HepG2 (cell line): ENCODE measurements around the gene ZNRF4. TPM values are rescaled to one million over a fixed set of nuclear protein-coding genes. Genes with fewer than 3 reads are reported as not detected.

Source experiments
- BHLHE40 ChIP-seq: IDR thresholded peaks from 2 replicates; pipeline ENCODE4 v1.6.1; 2011; ENCODE audit warnings: low read length, improper control_type of control experiment
- FOXP1 ChIP-seq, 2 experiments: fragments of 450-650 bp in 1 of 2; IDR thresholded peaks; 2 replicates each; pipeline ENCODE4 v1.6.1; 2017 to 2018; ENCODE audit warnings: antibody characterized with exemption in 1 of 2
- GATAD2A ChIP-seq: IDR thresholded peaks from 2 replicates; pipeline ENCODE4 v1.6.1; 2016
- KDM3A ChIP-seq: IDR thresholded peaks from 2 replicates; pipeline ENCODE4 v1.6.1; 2018; ENCODE audit warnings: low read depth, missing compliant biosample characterization
- MAFF ChIP-seq: IDR thresholded peaks from 2 replicates; pipeline ENCODE4 v1.6.1; 2011; ENCODE audit warnings: low read depth, low read length, improper control_type of control experiment
- MYPOP ChIP-seq: sonication (generic); formaldehyde crosslinking; IDR thresholded peaks from 2 replicates; pipeline ENCODE4 v1.8.1; 2023; ENCODE audit warnings: mild to moderate bottlenecking, moderate library complexity, missing genetic modification reagents
- NCOA2 ChIP-seq: sonication (generic); formaldehyde crosslinking; IDR thresholded peaks from 2 replicates; pipeline ENCODE4 v1.8.0; 2022; ENCODE audit warnings: inconsistent platforms
- ONECUT2 ChIP-seq: sonication (generic); formaldehyde crosslinking; IDR thresholded peaks from 2 replicates; pipeline ENCODE4 v1.4.0; 2020; ENCODE audit warnings: missing genetic modification reagents
- SAP130 ChIP-seq: IDR thresholded peaks from 2 replicates; pipeline ENCODE4 v1.6.1; 2016; ENCODE audit warnings: low read depth
- SIX1 ChIP-seq: sonication (generic); formaldehyde crosslinking; IDR thresholded peaks from 2 replicates; pipeline ENCODE4 v1.4.0; 2020; ENCODE audit warnings: missing genetic modification reagents, borderline replicate concordance
- SIX4 ChIP-seq: sonication (generic); formaldehyde crosslinking; IDR thresholded peaks from 2 replicates; pipeline ENCODE4 v1.4.0; 2020; ENCODE audit warnings: missing genetic modification reagents
- TFAP4 ChIP-seq: sonication (generic); IDR thresholded peaks from 2 replicates; pipeline ENCODE4 v1.6.1; 2016; ENCODE audit warnings: low read depth, borderline replicate concordance
- ZBTB26 ChIP-seq: IDR thresholded peaks from 2 replicates; pipeline ENCODE4 v1.6.1; 2016; ENCODE audit warnings: missing compliant biosample characterization, missing genetic modification reagents, borderline replicate concordance
- ZNF282 ChIP-seq: fragments of 450-650 bp; IDR thresholded peaks from 2 replicates; pipeline ENCODE4 v1.6.1; 2018; ENCODE audit not compliant: partially characterized antibody
- ZNF318 ChIP-seq: sonication (generic); formaldehyde crosslinking; IDR thresholded peaks from 2 replicates; pipeline ENCODE4 v1.4.0; 2020; ENCODE audit warnings: mild to moderate bottlenecking, missing genetic modification reagents
- ZNF329 ChIP-seq: sonication (generic); formaldehyde crosslinking; IDR thresholded peaks from 2 replicates; pipeline ENCODE4 v1.9.0; 2021; ENCODE audit warnings: low read depth, mild to moderate bottlenecking, missing genetic modification reagents
- ZNF446 ChIP-seq: sonication (generic); formaldehyde crosslinking; IDR thresholded peaks from 2 replicates; pipeline ENCODE4 v1.5.0; 2020; ENCODE audit warnings: mild to moderate bottlenecking, missing genetic modification reagents
- ZNF816 ChIP-seq: sonication (generic); formaldehyde crosslinking; IDR thresholded peaks from 2 replicates; pipeline ENCODE4 v1.8.0; 2022; ENCODE audit warnings: missing genetic modification reagents, mild to moderate bottlenecking, borderline replicate concordance
- ZSCAN31 ChIP-seq: sonication (generic); formaldehyde crosslinking; IDR thresholded peaks from 2 replicates; pipeline ENCODE4 v1.5.0; 2020; ENCODE audit warnings: low read depth, mild to moderate bottlenecking, missing genetic modification reagents
- polyA plus RNA-seq, 8 experiments: library from polyadenylated mRNA; depleted of rRNA in 3 of 8; stranded (reverse) in 7 of 8; unstranded in 1 of 8; fragments of >200 nt; fragmentation: Illumina TruSeq in 4 of 8; extraction: Trizol in 4 of 8; gene quantifications; 2 replicates each; pipeline versions ENCODE4 v1.2.1 to v1.2.3, GENCODE V29; 2011 to 2016; ENCODE audit warnings: low read depth in 4 of 8, missing spikeins in 1 of 8, mixed read lengths in 1 of 8; ENCODE audit not compliant: insufficient read depth in 1 of 8
- total RNA-seq, 5 experiments: library from RNA; depleted of rRNA; stranded (reverse); fragments of >200 nt; fragmentation: Illumina TruSeq; extraction: Trizol; gene quantifications; 2 replicates each; pipeline ENCODE4 v1.2.3, GENCODE V29; 2016; ENCODE audit warnings: low read depth in 1 of 5

ZNRF4 gene
- total and polyA plus RNA-seq, 2 of the 13 experiments (the other 11 are each of a cell fraction or from before 2014, with no cell fraction given) = not detected

GRCh38 chr19:5484398-5485285 lies 29.4 kb downstream of the ZNRF4 start (continued):
- TF ChIP-seq ZNF318 = no peak
- TF ChIP-seq BHLHE40 = no peak
- no peak for TF ChIP-seq ZSCAN31 (CRISPR knock-in tag)
- TF ChIP-seq GATAD2A (CRISPR knock-in tag) = peak; percentile 80
- TF ChIP-seq ZNF329 (CRISPR knock-in tag) = peak; percentile 96
- TF ChIP-seq ZNF446 (CRISPR knock-in tag) = no peak
- TF ChIP-seq SIX1 (CRISPR knock-in tag) = no peak
- TF ChIP-seq SIX4 (CRISPR knock-in tag) = no peak
- 0 out of 2 replicates have a peak, but pooled peaks have one; percentile 17 for TF ChIP-seq TFAP4
- TF ChIP-seq NCOA2 (CRISPR knock-in tag) = peak; percentile 71
- TF ChIP-seq ZNF816 (CRISPR knock-in tag) = no peak
- TF ChIP-seq SAP130 (CRISPR knock-in tag) = no peak
- peak; percentile 91 for TF ChIP-seq ONECUT2
- no peak for TF ChIP-seq MAFF
- peak; percentile 42; the same call in 1 of the 2 replicates for TF ChIP-seq KDM3A (CRISPR knock-in tag)
- TF ChIP-seq FOXP1 (IDR thresholded peaks at IDR 0.05) = no peak
- TF ChIP-seq FOXP1 (CRISPR knock-in tag; IDR thresholded peaks at IDR 0.05) = peak; percentile 23; the same call in 1 of the 2 replicates
- no peak; the same call in 1 of the 2 replicates for TF ChIP-seq MYPOP (CRISPR knock-in tag)
- TF ChIP-seq ZBTB26 = no peak
- TF ChIP-seq ZNF282 = no peak
